ENCODE results near the gene FAM107A.
A peak's percentile ranks its signal among the peaks of the same experiment; 100 is the strongest.

FAM107A gene

DNA sequence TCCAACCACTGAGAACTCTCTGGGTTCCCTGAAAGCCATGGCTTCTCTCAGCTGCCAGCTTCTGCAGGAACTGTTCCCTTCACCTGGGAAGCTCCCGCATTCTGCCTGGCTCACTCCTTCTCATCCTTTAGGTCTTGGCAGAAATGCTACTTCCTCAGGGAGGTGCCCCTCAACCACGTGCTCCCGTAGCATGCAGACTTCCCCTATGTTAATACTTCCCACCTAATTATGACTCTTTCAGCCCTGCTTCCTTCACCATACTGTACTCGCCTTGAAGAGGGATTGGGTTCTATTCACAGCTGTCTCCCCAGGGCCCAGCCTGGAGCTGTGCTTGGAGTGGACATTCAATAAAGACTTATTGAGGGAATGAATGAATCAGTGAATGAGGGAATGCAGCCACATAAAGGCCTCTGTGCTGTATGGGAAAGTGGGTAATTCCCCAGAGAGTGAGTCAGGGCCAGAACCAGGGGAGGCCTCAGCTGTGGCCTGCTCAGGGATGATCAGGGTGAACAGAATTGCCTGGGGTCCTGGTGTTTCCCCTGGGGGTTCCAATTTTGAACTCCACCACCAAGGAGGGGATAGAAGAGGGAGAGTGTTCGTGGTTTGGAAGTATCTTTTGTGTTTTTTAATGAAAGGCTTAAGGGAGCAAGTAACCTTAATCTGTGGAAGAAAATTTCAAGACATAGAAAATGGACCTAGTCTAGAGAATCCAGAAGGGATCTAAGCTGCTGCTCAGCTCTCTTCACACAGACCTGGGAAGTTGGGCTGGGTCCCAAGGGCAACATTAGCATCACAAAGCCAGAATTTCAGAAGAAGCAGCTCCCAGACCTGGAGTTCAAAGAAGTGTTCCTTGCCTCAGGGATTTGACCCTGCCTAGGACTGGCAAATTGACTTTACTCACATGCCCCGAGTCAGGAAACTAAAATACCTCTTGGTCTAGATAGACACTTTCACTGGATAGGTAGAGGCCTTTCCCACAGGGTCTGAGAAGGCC lies 14.6 kb upstream of the FAM107A start:
- no peak for DNase-seq (ENCODE audit: low spot score)

DNA sequence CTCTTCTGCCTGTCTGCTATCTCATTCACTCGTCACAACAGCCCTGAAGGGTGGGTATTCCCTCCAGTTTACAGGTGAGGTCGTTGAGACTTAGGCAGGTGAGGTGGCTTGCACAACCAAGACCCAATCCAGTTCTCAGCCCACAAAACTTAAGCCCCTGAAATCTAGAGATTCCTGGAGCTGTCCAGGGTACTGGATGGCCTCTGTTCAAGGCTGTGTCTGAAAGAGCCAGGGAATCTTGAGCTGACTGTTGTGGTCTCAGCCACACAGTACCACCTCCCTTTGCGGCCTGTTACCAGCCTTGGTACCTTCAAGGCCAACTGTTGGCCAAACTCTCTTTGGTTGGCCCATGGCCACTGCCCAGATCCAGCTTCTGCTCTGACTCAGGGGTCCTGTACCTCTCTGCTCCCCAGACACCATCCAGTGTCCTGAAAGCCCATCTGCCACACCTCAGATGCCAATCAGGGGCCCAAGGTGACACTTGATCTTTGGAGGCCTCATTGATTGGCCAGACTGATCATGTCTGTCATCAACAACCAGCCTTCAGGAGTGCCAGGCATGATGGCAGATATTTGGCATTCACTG lies 10.9 kb upstream of the FAM107A start:
- no peak for DNase-seq (ENCODE audit: low spot score)

DNA sequence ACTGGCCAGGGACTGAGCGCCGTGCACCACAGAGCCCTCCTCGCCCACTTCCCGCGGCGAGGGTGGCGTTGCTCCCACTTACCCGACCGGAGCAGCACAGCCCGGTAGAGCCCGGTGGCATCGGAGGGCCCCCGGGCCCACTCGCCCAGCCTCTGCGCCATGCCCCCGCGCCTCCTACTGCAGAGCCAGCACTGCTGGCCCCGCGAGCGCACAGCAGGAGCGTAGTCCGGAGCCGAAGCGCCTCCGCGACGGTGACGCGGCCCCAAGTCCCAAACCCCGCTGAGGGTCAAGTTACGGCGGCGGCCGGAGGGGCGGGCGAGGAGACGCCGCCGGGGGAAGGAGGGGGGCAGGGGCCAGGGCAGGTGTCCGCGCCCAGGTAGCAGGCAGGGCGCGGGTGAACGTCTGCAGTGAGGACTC lies 9.6 kb upstream of the FAM107A start:
- no peak for DNase-seq (ENCODE audit: low spot score)

DNA sequence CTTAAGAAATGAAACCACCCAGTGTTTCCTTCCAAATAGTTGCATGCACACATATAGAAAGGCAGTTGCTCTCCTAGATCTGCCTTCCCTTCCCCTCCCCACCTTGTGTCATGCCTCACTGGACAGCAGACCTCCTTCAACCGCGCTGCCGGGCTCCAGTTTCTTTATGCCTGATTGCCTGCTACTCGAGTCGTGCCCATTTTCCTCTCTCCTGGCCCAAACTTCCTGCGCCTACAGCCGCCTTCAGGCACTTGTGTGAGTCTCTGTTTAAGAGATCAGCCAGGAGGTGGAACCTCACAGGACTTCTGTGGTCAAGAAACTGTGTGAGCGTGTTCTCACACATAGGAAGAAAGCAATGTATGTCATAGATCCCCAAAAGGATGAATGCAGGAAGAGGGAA lies 8.8 kb upstream of the FAM107A start:
- DNase-seq (ENCODE audit: low spot score): no peak

DNA sequence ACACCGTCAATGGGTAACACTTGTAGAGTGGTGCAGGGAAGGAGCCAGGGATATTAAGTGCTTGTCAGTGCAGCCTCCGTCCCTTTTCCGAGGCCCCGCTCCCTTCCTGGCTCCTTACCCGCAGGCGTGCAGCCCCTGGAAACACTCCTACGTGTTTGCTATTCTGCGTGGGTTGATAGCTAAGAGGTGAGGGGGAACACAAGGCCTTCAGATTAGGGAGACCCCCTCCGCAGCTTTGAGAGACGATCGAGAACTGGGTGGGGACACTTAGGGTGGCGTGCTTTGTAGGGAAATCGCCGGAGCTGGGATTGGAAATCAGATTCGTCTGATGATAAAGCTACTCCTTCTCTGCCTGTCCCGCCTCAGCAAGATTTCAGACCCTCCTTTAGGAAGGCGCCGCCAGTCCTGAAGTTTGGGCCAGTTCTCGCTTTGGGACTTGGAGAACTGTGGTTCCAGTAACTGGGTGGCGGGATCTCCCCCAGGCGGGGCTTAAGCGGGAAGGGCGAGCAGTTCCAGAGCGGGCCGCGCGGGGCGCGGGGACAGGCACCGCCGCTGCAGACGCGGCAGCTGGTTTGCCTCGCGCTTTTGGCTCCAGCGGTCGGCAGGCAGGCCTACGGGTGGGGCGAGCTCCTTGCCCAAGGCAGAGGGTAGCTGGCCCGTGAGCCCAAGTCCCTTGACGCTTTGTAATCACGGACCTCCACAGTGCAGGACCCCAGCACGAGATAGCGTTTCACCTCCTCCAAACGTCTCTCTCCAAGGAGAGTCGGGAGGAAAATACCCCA lies 8.0 kb upstream of the FAM107A start:
- peak; percentile 80 for DNase-seq (ENCODE audit: low spot score)

DNA sequence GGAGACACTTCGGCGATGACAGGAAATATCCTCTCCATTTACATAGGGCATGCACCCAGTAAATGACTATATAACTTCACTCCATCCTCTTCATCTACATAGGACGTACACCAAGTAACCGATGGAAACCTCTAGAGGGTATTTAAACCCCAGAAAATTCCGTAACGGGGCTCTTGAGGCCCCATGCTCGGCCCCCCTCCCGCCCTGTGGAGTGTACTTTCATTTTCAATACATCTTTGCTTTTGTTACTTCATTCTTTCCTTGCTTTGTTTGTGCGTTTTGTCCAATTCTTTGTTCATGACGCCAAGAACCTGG lies 7.5 kb upstream of the FAM107A start:
- no peak for DNase-seq (ENCODE audit: low spot score)

DNA sequence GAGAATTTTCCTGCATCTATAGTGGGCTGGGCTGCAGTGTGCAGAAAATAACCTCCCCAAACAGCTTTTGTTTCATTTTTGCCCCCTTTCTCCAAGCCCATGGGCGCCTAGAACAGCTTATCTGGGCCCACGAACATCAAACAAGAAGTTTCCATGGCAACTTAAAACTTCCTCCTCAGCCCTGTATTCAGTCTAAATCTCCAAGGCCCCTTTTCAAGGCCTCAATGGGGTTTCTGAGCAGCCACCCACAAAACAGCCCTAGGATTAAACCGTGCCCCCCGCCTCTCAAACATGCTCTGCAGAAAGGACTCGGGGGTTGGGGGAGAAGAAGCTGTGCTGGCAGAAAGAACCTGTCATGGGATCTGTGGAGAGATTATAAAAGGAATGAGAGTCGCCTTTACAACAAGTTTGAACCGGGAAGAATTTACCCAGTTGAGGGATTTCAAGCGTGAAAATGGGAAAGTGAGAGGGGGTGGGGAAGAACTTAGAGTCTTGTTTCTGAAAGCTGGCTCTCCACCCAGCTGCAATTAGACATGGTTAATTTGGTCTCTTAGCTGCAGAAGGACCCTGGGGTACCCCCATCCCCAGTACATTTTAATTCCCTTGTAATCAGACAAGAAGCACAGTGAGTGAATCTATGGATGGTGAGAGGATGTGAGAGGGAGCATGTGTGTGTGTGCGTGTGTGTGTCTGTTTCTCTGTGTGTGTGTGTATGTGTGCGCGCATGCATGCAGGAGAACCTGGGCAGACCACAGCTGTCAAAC lies 4.3 kb upstream of the FAM107A start:
- peak; percentile 49 for DNase-seq (ENCODE audit: low spot score)

DNA sequence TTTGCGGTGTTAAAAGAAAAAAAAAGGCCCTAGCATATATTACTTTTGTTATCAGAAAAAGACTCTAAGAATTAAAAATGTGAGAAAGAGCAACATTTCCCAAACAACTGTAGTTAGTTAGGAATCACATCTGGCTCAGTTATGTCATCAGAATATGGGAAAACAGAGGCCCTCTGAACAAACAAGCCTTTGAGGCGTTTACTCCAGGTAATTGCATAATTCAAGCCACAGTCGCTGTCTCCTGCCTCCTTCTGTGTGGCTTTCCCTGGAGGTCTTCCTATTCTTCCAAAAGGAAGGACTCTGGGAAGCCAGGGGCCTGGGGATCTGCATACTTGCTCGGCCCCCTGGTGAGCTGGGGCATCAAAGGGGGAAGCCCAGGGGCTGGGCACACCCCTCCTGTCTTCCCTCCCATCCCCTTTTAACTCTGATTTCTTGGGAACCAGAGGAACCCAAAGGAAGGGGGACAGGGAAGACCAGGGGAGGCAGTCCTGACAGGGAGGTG lies 3.7 kb upstream of the FAM107A start:
- no peak for DNase-seq (ENCODE audit: low spot score)

DNA sequence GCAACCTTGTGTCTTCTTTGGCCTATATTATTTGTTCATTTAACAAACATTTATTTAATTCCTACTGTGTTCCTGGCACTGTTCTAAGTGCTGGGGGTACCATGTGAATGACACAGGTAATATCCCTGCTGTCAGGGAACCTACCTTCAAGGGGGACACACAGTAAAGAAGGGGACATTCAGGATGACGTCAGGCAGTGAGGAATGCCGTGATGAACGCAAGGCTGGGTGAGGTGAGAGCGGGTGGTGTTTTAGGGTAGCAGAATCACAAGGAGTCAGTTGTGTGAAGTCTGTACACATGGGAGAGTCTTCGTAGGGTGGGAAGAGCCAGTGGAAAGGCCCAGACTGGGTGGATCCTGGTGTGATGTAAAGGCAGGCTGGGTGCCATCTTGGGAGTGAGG lies 1.7 kb upstream of the FAM107A start:
- no peak for DNase-seq (ENCODE audit: low spot score)

DNA sequence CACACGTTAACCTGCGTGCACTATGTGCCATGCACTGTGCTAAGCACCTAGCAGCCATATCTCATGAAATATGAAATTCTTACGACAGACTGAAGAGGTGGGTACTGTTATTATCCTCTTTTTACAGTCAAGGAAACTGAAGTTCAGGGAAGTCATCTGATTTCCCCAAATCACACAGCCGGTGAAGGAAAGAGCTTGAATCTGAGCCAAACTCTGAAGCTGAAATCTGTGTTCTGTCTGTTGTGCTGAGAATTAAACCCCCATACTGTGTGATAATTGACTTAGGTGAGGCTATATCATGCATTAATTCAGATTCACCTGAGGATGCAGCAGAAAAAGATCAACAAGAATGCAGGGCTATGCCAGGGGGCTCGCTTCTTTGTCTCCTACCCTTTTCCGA lies 475 bp downstream of the FAM107A start:
- DNase-seq (ENCODE audit: low spot score): no peak

DNA sequence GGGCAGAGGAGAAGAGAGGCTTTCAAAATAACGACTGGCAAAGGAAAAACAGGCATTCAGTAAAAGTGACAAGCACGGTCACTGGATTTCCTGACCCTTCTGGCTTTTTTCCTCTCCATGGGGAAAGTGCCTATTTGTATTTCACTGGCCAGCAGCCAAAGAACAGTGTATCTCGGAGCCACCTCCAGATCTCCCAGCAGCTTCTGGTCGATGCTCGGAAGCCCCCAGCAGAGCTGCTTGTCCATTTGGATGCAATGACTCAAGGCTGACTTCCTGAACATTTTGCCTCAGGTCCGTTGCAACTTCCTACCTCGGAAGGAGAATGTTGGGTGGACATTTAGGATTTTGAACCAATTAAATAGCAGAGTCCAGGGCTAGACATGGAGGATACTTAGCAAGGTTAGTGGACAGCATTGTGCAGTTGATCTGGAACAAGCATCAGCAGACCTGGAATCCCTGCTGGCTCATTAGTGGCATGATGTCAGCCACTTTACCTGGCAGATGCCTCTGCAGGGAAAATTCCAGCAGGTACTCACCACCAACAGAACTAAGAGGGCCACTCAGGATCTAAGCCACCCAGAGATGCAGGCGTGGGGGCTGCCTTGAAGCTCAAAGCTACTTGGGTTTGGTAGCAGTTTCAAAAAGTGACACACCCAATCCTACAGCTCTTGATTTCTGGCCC lies 1.1 kb downstream of the FAM107A start:
- DNase-seq (ENCODE audit: low spot score): no peak

DNA sequence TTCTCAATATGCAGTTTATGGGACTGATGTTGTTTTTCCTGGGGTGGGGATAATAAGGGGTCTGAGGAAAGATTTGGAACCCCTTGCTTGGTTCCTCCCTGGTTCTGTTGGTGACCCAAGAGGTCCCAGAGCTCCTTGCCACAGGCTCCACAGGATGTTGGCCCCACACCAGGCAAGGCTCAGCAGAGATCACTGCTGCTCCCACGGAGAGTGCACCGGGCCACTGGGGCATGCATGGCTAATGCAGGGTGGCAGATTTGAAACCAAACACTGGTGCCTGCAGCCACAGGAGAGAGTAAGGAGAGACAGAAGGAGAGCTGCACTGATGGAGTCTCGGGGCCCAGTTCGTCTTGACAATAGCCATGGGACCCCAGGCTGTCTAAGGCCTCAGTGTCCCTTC lies 2.5 kb downstream of the FAM107A start:
- no peak for DNase-seq (ENCODE audit: low spot score)

DNA sequence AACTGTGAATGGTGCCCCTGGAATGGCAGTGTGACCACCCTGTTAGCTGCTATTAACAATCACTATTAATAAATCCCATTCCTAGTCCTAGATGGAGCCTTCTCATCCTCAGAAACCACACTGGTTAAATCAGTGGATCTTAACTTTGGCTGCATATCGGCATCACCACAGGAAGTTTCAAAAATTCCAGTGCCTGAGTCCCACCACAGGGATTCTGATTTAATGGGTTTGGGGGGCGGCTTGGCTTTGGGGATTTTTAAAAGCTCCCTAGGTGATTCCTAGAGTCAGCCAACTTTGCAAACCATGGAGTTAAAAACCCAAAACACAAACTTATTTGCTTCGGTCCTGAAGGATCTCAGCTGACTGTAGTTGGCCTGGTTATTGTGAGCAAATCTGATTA lies 3.1 kb downstream of the FAM107A start:
- no peak for DNase-seq (ENCODE audit: low spot score)

DNA sequence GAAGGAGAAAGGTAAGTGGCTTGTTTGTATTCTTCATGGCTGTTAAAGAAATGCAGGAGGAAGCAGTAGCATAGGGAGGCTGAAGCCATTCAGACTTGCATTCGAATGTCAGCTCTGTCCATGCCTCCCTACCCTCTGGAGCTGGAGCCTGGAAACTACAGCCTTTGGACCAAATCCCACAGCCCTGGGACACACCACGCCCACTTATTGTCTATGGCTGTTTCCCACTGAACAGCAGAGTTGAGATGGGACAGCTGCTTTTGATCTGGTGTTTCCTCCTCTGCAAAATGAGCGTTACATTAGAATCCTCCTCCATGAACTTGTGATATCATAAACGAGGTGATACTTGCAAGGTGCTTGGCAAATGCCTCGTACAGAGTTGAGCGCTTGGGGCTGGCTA lies 3.6 kb downstream of the FAM107A start:
- no peak for DNase-seq (ENCODE audit: low spot score)

DNA sequence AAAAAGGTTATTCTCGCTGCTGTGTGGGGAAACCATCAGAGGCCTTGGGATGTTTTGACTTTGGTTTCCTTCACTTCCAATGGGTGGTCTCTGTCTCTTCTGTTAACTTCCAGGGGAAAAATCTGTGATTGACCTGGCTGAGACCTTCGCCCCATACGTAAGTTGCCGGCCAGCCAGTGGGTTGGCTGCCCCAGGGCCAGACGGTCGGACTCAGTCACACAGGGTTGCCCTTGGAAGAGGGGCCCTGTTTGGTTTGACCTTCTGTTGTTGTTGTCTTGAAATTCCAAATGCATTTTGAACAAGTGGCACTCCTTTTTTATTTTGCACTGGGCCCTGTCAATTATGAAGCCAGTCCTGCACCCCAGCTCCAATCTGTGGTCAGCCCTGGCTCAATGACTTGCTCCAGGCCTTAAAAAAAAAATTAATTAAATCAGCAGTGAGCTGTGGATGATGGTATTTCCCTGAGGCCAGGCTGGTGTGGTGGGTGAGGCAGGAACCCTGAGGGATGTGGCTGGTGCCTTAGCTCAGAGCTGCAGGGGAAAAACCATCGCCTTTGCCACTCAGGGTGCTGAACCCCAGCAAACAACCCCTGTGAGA lies 4.5 kb downstream of the FAM107A start:
- DNase-seq (ENCODE audit: low spot score): no peak

DNA sequence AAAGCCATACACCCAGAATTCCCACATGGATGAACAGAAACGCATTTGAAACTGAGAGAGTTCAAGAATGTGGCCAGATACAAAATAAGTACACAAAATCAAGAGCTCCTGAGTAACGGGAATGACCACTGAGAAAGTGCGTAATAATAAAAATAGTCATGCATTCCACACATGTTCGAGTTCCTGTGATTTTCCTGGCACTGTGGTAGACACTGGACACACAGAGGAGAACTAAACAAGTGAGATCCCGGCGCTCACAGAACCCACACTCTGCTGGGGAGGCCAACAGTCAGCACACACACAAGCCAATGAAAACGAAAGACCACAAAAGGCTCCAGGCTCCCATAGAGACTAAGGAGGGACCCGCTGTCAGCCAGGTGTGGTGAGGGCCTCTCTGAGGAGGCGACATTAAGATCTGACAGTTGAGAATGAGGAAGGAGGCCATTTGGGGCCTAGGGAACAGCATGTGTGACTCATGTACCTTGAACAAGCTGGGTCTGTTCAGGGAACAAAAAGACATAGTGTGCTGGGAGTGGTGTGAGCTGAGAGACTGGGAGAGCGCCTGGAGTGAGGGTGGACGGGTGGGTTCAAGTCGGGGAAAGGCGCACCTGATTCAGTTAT lies 5.1 kb downstream of the FAM107A start:
- no peak for DNase-seq (ENCODE audit: low spot score)

DNA sequence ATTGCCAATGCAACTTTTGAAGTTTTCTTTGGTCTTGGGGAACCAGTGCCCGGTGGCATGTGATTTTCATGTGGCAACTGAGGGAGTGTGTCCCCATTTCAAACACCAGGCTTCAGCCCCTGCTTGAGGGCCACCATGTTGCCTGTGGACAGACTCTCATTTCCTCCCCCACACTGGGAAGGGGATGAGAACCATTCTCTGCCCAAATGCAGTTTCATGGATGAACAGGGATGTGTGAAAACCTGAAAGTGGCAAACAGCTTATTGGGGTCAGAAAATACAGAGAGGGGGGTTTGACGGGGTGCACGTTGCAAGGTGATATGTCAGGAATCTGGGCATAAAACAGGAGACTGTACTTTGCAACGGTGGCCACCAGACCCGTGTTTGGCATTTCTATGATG lies 6.3 kb downstream of the FAM107A start:
- no peak for DNase-seq (ENCODE audit: low spot score)

DNA sequence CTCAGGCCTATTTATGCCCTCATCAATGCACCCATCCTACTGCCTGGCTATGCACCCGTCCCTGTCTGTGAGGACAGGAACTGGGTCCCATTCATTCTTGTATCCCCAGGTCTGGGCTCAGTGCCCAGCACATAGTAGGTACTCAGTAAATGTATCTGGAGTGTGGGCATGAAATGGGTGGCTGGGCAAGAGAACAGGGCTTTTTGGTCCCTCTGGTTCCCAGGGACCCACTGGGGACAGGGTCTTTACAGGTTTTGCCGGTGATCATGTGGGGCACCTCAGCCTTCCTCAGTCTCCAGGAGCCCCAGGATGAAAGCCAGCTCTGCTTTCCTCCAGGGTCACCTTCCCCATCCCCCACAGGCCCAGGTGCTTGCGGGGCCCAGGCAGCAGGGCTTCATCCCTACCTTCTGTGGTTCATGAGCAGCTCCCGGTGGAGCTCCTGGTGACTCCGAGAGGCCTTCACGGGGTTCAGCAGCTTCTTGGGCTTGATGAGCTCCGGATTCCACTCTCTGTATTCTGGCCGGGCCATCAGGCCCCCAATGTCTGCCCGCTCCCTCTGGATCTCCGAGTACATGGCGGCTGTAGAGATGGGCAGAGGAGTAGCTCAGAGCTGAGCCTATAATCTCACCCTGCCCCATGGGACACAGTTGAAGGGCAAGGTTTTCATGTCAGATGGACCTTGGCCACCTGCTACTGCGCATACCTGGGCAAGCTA lies 7.7 kb downstream of the FAM107A start:
- no peak for DNase-seq (ENCODE audit: low spot score)

DNA sequence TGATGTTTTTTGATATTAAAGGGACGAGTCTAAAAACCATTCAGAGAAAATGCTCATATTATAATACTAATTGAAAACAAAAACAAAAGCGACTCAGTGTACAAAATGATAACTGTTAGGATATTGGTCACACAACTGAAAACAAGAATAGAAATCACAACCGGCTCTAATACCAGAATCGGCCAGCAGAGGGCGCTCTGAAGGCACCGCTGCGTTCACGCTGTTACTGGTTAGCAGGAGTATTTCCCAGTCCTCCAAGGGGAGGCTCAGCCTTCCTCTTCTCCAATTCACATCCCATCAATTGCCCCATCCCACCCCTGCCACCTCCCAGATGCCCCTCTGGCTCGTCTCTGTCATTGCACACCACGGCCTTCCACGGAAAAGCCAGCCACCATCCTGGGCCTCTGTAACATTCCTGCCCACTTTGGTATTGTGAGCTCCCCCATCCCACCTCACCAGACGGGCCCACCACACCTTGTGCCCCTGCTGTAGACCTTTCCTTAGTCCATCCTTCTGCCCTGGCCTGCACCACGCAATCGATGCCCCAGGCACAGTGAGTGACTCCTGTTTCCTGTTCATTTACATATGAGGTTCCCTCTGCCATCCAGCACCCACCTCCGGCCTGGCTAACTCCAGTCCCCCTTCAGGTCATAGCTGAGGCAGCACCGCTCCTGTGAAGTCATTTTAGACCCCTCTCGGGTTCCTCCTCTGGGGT lies 8.5 kb downstream of the FAM107A start:
- DNase-seq (ENCODE audit: low spot score): peak; percentile 81

DNA sequence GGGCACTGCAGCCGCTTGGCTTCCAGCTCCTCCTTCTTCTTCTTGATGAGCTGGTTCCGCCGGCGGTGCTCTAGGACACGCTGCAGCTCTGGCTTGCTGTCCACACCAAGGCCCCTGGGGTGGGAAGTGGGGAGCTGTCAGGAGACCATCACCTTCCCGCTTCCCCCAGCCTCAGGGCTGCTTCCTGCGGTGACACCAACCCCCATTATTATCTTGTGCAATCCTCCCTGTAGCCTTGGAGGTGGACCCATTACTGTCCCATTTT lies 10.0 kb downstream of the FAM107A start:
- no peak for DNase-seq (ENCODE audit: low spot score)

Data from Ammon's horn (tissue), 1 donor.